Lower leg skin (tissue), 3 donors: ENCODE measurements around the gene MRPL17.

Experiments used
- POLR2A ChIP-seq, 2 donors: fragments of 450-650 bp; IDR thresholded peaks; one replicate each; pipeline ENCODE4 v1.6.1; 2016 to 2017; ENCODE audit warnings: antibody characterized with exemption in 2 of 2, mild to moderate bottlenecking in 1 of 2, moderate library complexity in 1 of 2
- TF ChIP-seq, protein P1 (sequence below), 3 donors: fragments of 450-650 bp; IDR thresholded peaks; one replicate each; pipeline ENCODE4 v1.5.1; 2016; ENCODE audit warnings: antibody characterized with exemption in 3 of 3, mild to moderate bottlenecking in 3 of 3, moderate library complexity in 2 of 3

DNA sequence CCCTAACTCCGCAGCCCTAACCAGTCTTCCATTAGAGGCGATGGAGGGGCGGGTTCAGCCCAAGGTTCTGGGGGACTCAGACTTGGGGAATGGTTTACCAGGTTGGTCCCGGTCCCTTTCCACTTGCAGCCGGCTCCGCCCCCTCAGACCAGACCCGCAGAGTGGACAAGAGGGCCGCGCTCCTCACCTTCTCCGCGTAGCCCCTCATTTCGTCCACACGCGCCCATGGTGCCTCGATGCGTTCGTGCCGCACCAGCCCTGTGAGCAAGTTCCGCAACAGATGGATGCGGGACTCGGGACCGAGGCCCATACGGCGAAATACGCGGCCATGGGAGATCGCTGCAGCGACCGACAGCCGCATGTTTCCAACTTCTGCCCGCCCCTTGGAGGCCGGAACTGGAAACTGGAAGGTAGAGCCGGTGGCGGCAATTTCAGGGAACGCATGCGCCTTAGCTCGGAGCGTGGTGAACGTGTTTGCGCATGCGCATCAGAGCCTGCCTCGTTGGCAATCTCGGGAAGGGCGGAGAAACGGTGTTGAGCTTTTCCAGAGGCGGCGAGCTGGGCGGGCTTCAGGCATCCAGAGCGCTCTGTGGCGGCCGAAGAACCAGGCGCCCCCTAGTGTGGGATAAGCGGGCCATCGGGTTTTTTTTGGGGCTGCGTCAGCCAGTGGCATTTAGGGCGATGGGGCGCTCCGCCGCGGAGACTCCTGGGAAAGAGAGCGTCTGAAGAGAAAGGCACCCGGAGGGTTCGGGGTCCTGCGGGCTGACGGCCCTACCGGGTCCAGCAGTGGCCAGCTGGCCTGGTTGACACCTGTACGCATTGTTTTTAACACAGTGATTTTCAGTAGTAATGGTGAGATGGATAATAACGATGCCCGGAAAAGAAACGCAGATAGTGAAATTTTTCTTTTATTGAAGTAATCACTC, at the start of gene MRPL17:
- TF ChIP-seq, protein P1, sequence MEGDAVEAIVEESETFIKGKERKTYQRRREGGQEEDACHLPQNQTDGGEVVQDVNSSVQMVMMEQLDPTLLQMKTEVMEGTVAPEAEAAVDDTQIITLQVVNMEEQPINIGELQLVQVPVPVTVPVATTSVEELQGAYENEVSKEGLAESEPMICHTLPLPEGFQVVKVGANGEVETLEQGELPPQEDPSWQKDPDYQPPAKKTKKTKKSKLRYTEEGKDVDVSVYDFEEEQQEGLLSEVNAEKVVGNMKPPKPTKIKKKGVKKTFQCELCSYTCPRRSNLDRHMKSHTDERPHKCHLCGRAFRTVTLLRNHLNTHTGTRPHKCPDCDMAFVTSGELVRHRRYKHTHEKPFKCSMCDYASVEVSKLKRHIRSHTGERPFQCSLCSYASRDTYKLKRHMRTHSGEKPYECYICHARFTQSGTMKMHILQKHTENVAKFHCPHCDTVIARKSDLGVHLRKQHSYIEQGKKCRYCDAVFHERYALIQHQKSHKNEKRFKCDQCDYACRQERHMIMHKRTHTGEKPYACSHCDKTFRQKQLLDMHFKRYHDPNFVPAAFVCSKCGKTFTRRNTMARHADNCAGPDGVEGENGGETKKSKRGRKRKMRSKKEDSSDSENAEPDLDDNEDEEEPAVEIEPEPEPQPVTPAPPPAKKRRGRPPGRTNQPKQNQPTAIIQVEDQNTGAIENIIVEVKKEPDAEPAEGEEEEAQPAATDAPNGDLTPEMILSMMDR (IDR thresholded peaks at IDR 0.05) = peak in 1 of 3 donors; percentile 77
- TF ChIP-seq POLR2A (IDR thresholded peaks at IDR 0.05) = no peak
